HuH-7.5 (cell line): ENCODE results near the gene CHMP2A.

Source experiments
- DNase-seq: peaks from one replicate; pipeline ENCODE4 v3.0.0; 2011; ENCODE audit warnings: low spot score

Gene CHMP2A

GRCh38 chr19:58569943-58570670 is 15.2 kb upstream of the CHMP2A start:
- no peak for DNase-seq

GRCh38 chr19:58569191-58569942 is 14.5 kb upstream of the CHMP2A start:
- peak; percentile 8 for DNase-seq

- peak; percentile 8 for DNase-seq
These were observed 13.7 kb upstream of the CHMP2A start for GRCh38 chr19:58568453-58569130.

- no peak for DNase-seq
These were observed 12.1 kb upstream of the CHMP2A start for GRCh38 chr19:58566989-58567388.

GRCh38 chr19:58563823-58564222 is 8.9 kb upstream of the CHMP2A start:
- DNase-seq, result peak; percentile 6

GRCh38 chr19:58563034-58563573 is 8.2 kb upstream of the CHMP2A start:
- peak; percentile 37 for DNase-seq

GRCh38 chr19:58562122-58563033 is 7.5 kb upstream of the CHMP2A start:
- DNase-seq, result peak; percentile 41

GRCh38 chr19:58561373-58562121 is 6.6 kb upstream of the CHMP2A start:
- DNase-seq, result peak; percentile 22

GRCh38 chr19:58560921-58561320 is 6.0 kb upstream of the CHMP2A start:
- DNase-seq, result peak; percentile 5

- DNase-seq, result peak; percentile 6
These were observed 5.3 kb upstream of the CHMP2A start for GRCh38 chr19:58560007-58560887.

GRCh38 chr19:58559275-58560006 is 4.5 kb upstream of the CHMP2A start:
- DNase-seq, result peak; percentile 100

- DNase-seq, result peak; percentile 97
These were observed 3.8 kb upstream of the CHMP2A start for GRCh38 chr19:58558623-58559274.

GRCh38 chr19:58558066-58558622 is 3.2 kb upstream of the CHMP2A start, which contains the start of gene UBE2M:
Gene UBE2M, minus strand, starts transcription at chr19:58558611. Its CDS starts 230 bp downstream, at chr19:58558381.
- peak; percentile 29 for DNase-seq

- peak; percentile 6 for DNase-seq
These were observed 2.5 kb upstream of the CHMP2A start for GRCh38 chr19:58557221-58558065.

GRCh38 chr19:58556622-58557220 is 1.8 kb upstream of the CHMP2A start:
- DNase-seq, result no peak

GRCh38 chr19:58555920-58556621 is 1.2 kb upstream of the CHMP2A start:
- peak; percentile 6 for DNase-seq
